Spleen (tissue), 11 donors: Measurements from ENCODE around the gene ABHD12. TPM values are rescaled to one million over a fixed set of nuclear protein-coding genes. Genes with fewer than 3 reads are reported as not detected.
A peak's percentile ranks its signal among the peaks of the same experiment; 100 is the strongest.

Experiments
- DNase-seq: peaks from one replicate; pipeline ENCODE4 v3.0.0-alpha.2; 2020
- H3K27ac ChIP-seq, 8 donors: fragments of 200-600 bp; sonication (generic) in 7 of 8; 1 replicate in 4 of 8; 2 replicates in 4 of 8; pipeline versions ENCODE4 v1.5.0 to v1.8.0; 2016 to 2021; ENCODE audit warnings: inconsistent platforms in 4 of 8, mild to moderate bottlenecking in 4 of 8, moderate library complexity in 1 of 8
- H3K27me3 ChIP-seq, 7 donors: fragments of 200-600 bp; sonication (generic) in 6 of 7; replicated peaks in 1 of 7; 1 replicate in 4 of 7; 2 replicates in 3 of 7; pipeline versions ENCODE4 v1.5.0 to v1.8.0; 2016 to 2021; ENCODE audit warnings: inconsistent platforms in 3 of 7, mild to moderate bottlenecking in 1 of 7
- H3K36me3 ChIP-seq, 6 donors: fragments of 200-600 bp; sonication (generic) in 5 of 6; 1 replicate in 4 of 6; 2 replicates in 2 of 6; pipeline versions ENCODE4 v1.5.0 to v1.8.0; 2016 to 2021; ENCODE audit warnings: inconsistent platforms in 2 of 6
- H3K4me1 ChIP-seq, 6 donors: fragments of 200-600 bp; sonication (generic) in 5 of 6; 1 replicate in 3 of 6; 2 replicates in 3 of 6; pipeline versions ENCODE4 v1.5.0 to v1.8.0; 2016 to 2021; ENCODE audit warnings: inconsistent platforms in 3 of 6
- H3K4me3 ChIP-seq, 8 donors: fragments of 200-600 bp; sonication (generic) in 7 of 8; 1 replicate in 4 of 8; 2 replicates in 4 of 8; pipeline versions ENCODE4 v1.5.0 to v1.8.0; 2016 to 2021; ENCODE audit warnings: inconsistent platforms in 4 of 8, mild to moderate bottlenecking in 4 of 8, moderate library complexity in 2 of 8
- H3K9me3 ChIP-seq, 8 donors: fragments of 200-600 bp; sonication (generic) in 7 of 8; 1 replicate in 4 of 8; 2 replicates in 4 of 8; pipeline versions ENCODE4 v1.5.0 to v1.8.0; 2016 to 2021; ENCODE audit warnings: inconsistent platforms in 4 of 8
- CTCF ChIP-seq, 11 experiments: fragments of 200-600 bp in 7 of 11; fragments of 450-650 bp in 4 of 11; sonication (generic) in 4 of 11; IDR thresholded peaks in 8 of 11; conservative IDR thresholded peaks in 3 of 11; 1 replicate in 7 of 11; 2 replicates in 4 of 11; pipeline versions ENCODE4 v1.4.0 to v1.8.0; 2016 to 2021; ENCODE audit warnings: antibody characterized with exemption in 11 of 11, inconsistent platforms in 4 of 11, mild to moderate bottlenecking in 1 of 11
- POLR2A ChIP-seq, 3 donors: fragments of 450-650 bp; IDR thresholded peaks; one replicate each; pipeline ENCODE4 v1.5.1; 2017; ENCODE audit warnings: antibody characterized with exemption in 3 of 3, mild to moderate bottlenecking in 1 of 3
- POLR2AphosphoS5 ChIP-seq, 3 donors: sonication (generic); formaldehyde crosslinking; IDR thresholded peaks; one replicate each; pipeline ENCODE4 v1.5.1; 2017; ENCODE audit warnings: antibody characterized with exemption in 3 of 3
- WGBS, 5 donors: extraction: QIAGEN DNeasy Blood & Tissue Kit in 3 of 5; methylation state at CpG; one replicate each; pipeline versions ENCODE4 v1.1.5 to v1.1.7; 2013 to 2018; 5-methylcytosine and 5-hydroxymethylcytosine counted together
- intact Hi-C: fragments of 100-400 bp; cut with DNase I; formaldehyde crosslinking; loops from one replicate; pipeline ENCODE4 v1.15.0; 2023; ENCODE audit warnings: low total_unique reads
- polyA plus RNA-seq, 3 donors: library from polyadenylated mRNA; stranded (reverse); fragments of 200-250 nt; gene quantifications; one replicate each; pipeline ENCODE4 v1.2.1, GENCODE V29; 2013
- total RNA-seq, 7 donors: library from RNA; depleted of rRNA in 3 of 7; stranded (reverse); fragments of >200 nt in 3 of 7; fragmentation: NEBNext Ultra II Directional in 4 of 7; extraction: Animal tissue kit (Norgen Biotek cat#: 25700) in 4 of 7; gene quantifications; one replicate each; pipeline versions ENCODE4 v1.1.0 to v1.2.1, GENCODE V29; 2016 to 2021
- donor health status: healthy with polysubstance abuse.
- donor health status: DM: no; HTN: no; CAD: no; lungs with moderate emphysema.
- donor health status: DM: no; HTN: no; CAD: no.
- donor health status: Bipolar disorder and iron deficiency.
- donor health status: healthy.
- donor health status: DM: no; HTN: no; CAD: no.
- donor health status: DM: yes; HTN: yes; CAD: no.

The ABHD12 gene
- total and polyA plus RNA-seq, 10 donors: 16.1 to 36.9 (median 25.3) TPM

DNA sequence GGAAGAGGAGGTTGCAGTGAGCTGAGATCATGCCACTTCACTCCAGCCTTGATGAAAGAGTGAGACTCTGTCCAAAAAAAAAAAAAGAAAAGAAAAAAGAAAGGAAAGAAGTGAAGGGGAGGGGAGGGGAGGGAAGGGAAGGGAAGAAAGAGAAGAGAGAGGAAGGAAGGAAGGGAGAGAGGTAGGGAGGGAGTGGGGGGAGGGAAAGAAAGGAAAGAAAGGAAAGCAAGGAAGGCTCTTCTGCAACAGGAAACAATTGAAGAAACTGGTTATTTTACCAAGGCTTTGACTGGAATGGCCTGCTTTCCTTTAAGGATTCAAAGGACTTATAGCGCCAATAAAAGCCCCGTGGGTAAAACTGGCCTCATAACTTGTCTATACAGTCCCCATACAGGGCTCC lies 64.6 kb downstream of the ABHD12 start:
- Histone ChIP-seq H3K36me3 (peaks cover 0 to 30% (median 6%) of the 10 kb centered on the region in 6 donors), H3K27ac (no peak overlapping the region), H3K27me3 (no peaks in the 10 kb centered on the region), H3K9me3 (no peaks in the 10 kb centered on the region), H3K4me1 (peaks cover 0 to 26% (median 5%) of the 10 kb centered on the region in 6 donors), H3K4me3 (no peak overlapping the region)
- no peak for DNase-seq
- WGBS, 5 donors: 83 to 98% (median 89%) methylated on average over 2 of the region's 2 CpGs
- no peak for TF ChIP-seq POLR2A (IDR thresholded peaks at IDR 0.05)
- TF ChIP-seq POLR2AphosphoS5 (IDR thresholded peaks at IDR 0.05): no peak
- no peak for TF ChIP-seq CTCF (IDR thresholded peaks at IDR 0.05 in 8 of 11, conservative IDR thresholded peaks at IDR 0.05 in 3 of 11)
- intact Hi-C loops: no loop called here

GRCh38 chr20:25325073-25325472 lies 65.6 kb downstream of the ABHD12 start:
- DNase-seq: no peak
- peak overlapping the region in 1 of 8 donors; percentile 32 for H3K27ac ChIP-seq
- H3K27me3 ChIP-seq: no peaks in the 10 kb centered on the region
- TF ChIP-seq POLR2A (IDR thresholded peaks at IDR 0.05): no peak
- TF ChIP-seq CTCF (IDR thresholded peaks at IDR 0.05 in 8 of 11, conservative IDR thresholded peaks at IDR 0.05 in 3 of 11): no peak
- no peak for TF ChIP-seq POLR2AphosphoS5 (IDR thresholded peaks at IDR 0.05)
- H3K36me3 ChIP-seq: peaks cover 0 to 38% (median 6%) of the 10 kb centered on the region in 6 donors
- intact Hi-C loops: no loop called here
- no peak overlapping the region for H3K4me3 ChIP-seq
- H3K9me3 ChIP-seq: no peaks in the 10 kb centered on the region
- WGBS, 5 donors: 42 to 68% (median 56%) methylated on average over 3 of the region's 3 CpGs
- peaks cover 0 to 29% (median 5%) of the 10 kb centered on the region in 6 donors for H3K4me1 ChIP-seq

GRCh38 chr20:25324412-25324811 lies 66.2 kb downstream of the ABHD12 start:
- TF ChIP-seq POLR2AphosphoS5 (IDR thresholded peaks at IDR 0.05): peak in 2 of 3 donors; percentile 27 to 48
- no peak for TF ChIP-seq POLR2A (IDR thresholded peaks at IDR 0.05)
- H3K4me1 ChIP-seq: peaks cover 0 to 36% (median 5%) of the 10 kb centered on the region in 6 donors
- 50 to 74% (median 56%) methylated on average over 5 of the region's 5 CpGs for WGBS, 5 donors
- H3K27me3 ChIP-seq: no peaks in the 10 kb centered on the region
- no peak for DNase-seq
- H3K9me3 ChIP-seq: no peaks in the 10 kb centered on the region
- intact Hi-C loops: no loop called here
- H3K4me3 ChIP-seq: no peak overlapping the region
- peak overlapping the region in 1 of 8 donors; percentile 32 for H3K27ac ChIP-seq
- peaks cover 0 to 45% (median 6%) of the 10 kb centered on the region in 6 donors for H3K36me3 ChIP-seq

DNA sequence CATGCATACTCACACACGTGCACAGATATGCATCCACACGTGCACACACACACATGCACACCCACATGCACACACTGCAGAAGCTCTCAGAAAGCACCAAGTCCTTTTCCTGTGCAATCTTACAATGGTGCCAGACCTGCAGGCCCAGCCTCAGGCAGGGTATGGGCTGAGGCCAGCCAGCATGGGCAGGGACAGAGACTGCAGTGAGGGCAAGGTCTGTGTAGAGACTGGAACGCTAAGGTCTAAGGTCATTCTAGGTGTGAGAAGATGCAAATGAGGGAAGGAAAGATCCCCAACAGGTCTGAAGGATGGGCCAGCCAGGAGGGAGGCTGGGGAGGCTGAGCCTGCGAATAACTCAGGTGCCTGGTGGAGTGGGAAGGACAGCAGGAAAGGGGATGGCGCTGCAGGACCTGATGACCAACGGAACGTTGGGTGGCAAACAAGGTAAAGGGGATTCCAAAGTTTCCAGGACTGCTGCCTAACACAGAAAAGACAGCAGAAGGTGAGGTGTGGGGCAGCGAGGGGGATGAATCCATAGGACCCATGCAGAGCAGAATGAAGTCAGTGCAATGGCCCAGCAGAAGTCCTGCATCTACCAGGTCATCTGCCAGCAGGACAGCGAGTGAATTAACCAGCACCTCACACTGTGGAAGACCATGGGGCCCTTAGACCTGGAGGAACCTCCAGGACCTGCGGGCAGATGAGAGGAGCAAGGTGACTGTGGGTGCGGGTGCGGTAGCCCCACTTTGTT lies 67.0 kb downstream of the ABHD12 start:
- no peaks in the 10 kb centered on the region for H3K27me3 ChIP-seq
- no peak for TF ChIP-seq POLR2A (IDR thresholded peaks at IDR 0.05)
- no peak for TF ChIP-seq CTCF (IDR thresholded peaks at IDR 0.05 in 8 of 11, conservative IDR thresholded peaks at IDR 0.05 in 3 of 11)
- no peak for TF ChIP-seq POLR2AphosphoS5 (IDR thresholded peaks at IDR 0.05)
- H3K27ac ChIP-seq: peak overlapping the region in 1 of 8 donors; percentile 32
- no peak for DNase-seq
- H3K4me3 ChIP-seq: no peak overlapping the region
- H3K36me3 ChIP-seq: peaks cover 0 to 52% (median 6%) of the 10 kb centered on the region in 6 donors
- 91 to 96% (median 93%) methylated on average over 12 of the region's 12 CpGs for WGBS, 5 donors
- H3K4me1 ChIP-seq: peaks cover 0 to 43% (median 13%) of the 10 kb centered on the region in 6 donors
- intact Hi-C loops: no loop called here
- no peaks in the 10 kb centered on the region for H3K9me3 ChIP-seq
